Measurements from ENCODE around the gene ARFIP1.

The ARFIP1 gene

DNA sequence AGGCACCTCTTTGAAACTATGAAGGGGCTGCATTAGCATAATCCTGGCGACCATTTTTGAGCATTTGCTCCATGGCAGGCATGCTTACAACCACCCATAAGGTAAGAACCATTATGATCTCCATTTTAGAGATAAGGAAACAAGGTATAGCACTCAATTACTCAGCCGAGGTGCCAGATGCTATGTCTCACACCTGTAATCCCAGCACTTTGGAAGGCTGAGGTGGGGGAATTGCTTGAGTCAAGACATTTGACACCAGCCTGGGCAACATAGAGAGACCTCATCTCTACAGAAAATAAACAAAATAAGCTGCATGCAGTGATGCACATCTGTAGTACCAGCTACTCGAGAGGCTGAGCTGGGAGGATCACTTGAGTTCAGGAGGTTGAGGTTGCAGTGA is 43.8 kb upstream of the ARFIP1 start:
- TF ChIP-seq TAF1 (IDR thresholded peaks at IDR 0.05; ENCODE audit: borderline replicate concordance, insufficient read depth, low read length) = no peak
- TF ChIP-seq SIN3A (IDR thresholded peaks at IDR 0.05; ENCODE audit: borderline replicate concordance, insufficient read depth, low read length) = no peak
- no peak for TF ChIP-seq POLR2AphosphoS5 (IDR thresholded peaks at IDR 0.05; ENCODE audit: low read depth, low read length)
- no peak for TF ChIP-seq FOXP2 (optimal IDR thresholded peaks at IDR 0.05; ENCODE audit: borderline replicate concordance, extremely low read depth, extremely low read length, insufficient read depth)
- TF ChIP-seq, protein P1, sequence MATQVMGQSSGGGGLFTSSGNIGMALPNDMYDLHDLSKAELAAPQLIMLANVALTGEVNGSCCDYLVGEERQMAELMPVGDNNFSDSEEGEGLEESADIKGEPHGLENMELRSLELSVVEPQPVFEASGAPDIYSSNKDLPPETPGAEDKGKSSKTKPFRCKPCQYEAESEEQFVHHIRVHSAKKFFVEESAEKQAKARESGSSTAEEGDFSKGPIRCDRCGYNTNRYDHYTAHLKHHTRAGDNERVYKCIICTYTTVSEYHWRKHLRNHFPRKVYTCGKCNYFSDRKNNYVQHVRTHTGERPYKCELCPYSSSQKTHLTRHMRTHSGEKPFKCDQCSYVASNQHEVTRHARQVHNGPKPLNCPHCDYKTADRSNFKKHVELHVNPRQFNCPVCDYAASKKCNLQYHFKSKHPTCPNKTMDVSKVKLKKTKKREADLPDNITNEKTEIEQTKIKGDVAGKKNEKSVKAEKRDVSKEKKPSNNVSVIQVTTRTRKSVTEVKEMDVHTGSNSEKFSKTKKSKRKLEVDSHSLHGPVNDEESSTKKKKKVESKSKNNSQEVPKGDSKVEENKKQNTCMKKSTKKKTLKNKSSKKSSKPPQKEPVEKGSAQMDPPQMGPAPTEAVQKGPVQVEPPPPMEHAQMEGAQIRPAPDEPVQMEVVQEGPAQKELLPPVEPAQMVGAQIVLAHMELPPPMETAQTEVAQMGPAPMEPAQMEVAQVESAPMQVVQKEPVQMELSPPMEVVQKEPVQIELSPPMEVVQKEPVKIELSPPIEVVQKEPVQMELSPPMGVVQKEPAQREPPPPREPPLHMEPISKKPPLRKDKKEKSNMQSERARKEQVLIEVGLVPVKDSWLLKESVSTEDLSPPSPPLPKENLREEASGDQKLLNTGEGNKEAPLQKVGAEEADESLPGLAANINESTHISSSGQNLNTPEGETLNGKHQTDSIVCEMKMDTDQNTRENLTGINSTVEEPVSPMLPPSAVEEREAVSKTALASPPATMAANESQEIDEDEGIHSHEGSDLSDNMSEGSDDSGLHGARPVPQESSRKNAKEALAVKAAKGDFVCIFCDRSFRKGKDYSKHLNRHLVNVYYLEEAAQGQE (IDR thresholded peaks at IDR 0.05; ENCODE audit: insufficient read depth in 1 of 2, low read depth in 2 of 2, low read length in 2 of 2) = no peak

DNA sequence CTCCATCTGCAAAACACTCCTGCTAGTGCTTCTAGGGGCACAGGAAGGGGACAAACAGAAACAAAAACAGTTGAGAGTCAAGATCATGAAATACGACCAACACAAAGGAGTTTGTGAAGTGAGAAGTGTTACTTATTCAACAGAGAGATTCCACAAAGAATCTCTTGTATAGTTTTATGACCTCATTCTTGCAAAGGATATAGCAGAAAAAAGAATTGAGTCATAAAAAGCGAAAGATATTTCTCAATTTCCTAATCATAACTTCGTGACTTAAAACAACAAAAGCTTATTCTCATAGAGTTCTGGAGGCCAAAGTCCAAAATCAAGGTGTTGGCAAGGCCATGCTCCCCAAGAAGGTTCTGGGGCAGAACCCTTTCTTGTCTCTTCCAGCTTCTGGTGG is 40.9 kb upstream of the ARFIP1 start:
- no peak for TF ChIP-seq TAF1 (IDR thresholded peaks at IDR 0.05; ENCODE audit: borderline replicate concordance, insufficient read depth, low read length)
- no peak for TF ChIP-seq FOXP2 (optimal IDR thresholded peaks at IDR 0.05; ENCODE audit: borderline replicate concordance, extremely low read depth, extremely low read length, insufficient read depth)
- TF ChIP-seq, protein P1 (IDR thresholded peaks at IDR 0.05; ENCODE audit: insufficient read depth in 1 of 2, low read depth in 2 of 2, low read length in 2 of 2) = no peak
- TF ChIP-seq SIN3A (IDR thresholded peaks at IDR 0.05; ENCODE audit: borderline replicate concordance, insufficient read depth, low read length) = no peak
- no peak for TF ChIP-seq POLR2AphosphoS5 (IDR thresholded peaks at IDR 0.05; ENCODE audit: low read depth, low read length)

DNA sequence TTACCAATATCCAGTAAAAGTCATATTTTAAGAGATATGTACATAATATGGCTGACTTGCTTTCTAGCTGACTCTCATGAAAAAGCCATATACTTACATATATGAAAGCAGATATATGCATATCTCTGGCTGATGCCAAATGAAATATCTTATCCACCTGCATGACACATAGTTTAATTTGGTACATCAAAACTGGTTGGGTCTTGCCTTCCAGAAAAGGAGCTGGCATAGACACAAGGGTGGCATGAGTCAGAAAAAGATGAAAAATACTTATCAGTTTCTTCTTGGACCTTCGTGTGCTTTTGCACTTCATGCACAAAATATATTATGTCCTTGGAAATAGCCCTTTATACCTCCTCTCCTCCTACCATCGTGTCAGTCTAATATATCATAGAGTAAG is 32.3 kb upstream of the ARFIP1 start:
- TF ChIP-seq TAF1 (IDR thresholded peaks at IDR 0.05; ENCODE audit: borderline replicate concordance, insufficient read depth, low read length) = no peak
- TF ChIP-seq SIN3A (IDR thresholded peaks at IDR 0.05; ENCODE audit: borderline replicate concordance, insufficient read depth, low read length) = no peak
- TF ChIP-seq POLR2AphosphoS5 (IDR thresholded peaks at IDR 0.05; ENCODE audit: low read depth, low read length) = no peak
- TF ChIP-seq, protein P1 (IDR thresholded peaks at IDR 0.05; ENCODE audit: insufficient read depth in 1 of 2, low read depth in 2 of 2, low read length in 2 of 2) = no peak
- no peak for TF ChIP-seq FOXP2 (optimal IDR thresholded peaks at IDR 0.05; ENCODE audit: borderline replicate concordance, extremely low read depth, extremely low read length, insufficient read depth)

DNA sequence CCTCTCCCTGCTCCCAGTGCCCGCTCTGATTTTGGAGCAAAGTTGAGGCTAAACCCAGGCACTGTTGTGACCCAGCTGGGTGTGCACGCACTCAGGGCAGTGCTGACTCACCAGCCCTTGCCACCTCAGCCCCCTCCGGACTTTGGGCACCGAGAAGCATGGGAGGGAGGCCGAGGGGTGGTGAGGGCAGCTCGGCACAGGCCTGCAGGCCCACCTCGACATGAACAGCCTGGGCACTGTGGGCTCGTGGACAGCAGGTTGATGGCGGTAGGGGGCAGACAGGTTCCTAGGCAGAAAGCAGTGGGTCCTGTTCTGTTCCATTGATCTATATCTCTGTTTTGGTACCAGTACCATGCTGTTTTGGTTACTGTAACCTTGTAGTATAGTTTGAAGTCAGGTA is 31.1 kb upstream of the ARFIP1 start:
- TF ChIP-seq FOXP2 (optimal IDR thresholded peaks at IDR 0.05; ENCODE audit: borderline replicate concordance, extremely low read depth, extremely low read length, insufficient read depth) = no peak
- TF ChIP-seq, protein P1 (IDR thresholded peaks at IDR 0.05; ENCODE audit: insufficient read depth in 1 of 2, low read depth in 2 of 2, low read length in 2 of 2) = no peak
- no peak for TF ChIP-seq POLR2AphosphoS5 (IDR thresholded peaks at IDR 0.05; ENCODE audit: low read depth, low read length)
- no peak for TF ChIP-seq TAF1 (IDR thresholded peaks at IDR 0.05; ENCODE audit: borderline replicate concordance, insufficient read depth, low read length)
- no peak for TF ChIP-seq SIN3A (IDR thresholded peaks at IDR 0.05; ENCODE audit: borderline replicate concordance, insufficient read depth, low read length)

DNA sequence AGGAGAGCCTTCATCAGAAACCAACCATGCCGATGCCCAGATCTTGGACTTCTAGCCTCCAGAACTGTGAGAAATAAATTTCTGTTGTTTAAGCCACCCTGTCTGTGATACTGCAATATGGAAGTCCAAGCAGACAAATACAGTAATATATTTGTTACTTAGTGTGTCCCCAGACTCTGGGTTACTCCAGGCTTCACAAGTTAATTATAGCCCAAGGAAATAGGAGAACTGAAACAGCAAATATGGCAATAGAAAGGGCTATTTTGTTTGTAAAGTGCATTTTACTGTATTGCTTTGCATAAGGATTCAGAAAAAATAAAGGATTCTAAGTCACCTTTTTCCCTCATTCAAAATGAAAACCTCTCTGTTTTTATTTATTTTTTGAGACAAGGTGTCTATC is 16.0 kb upstream of the ARFIP1 start:
- no peak for TF ChIP-seq POLR2AphosphoS5 (IDR thresholded peaks at IDR 0.05; ENCODE audit: low read depth, low read length)
- no peak for TF ChIP-seq TAF1 (IDR thresholded peaks at IDR 0.05; ENCODE audit: borderline replicate concordance, insufficient read depth, low read length)
- TF ChIP-seq, protein P1 (IDR thresholded peaks at IDR 0.05; ENCODE audit: insufficient read depth in 1 of 2, low read depth in 2 of 2, low read length in 2 of 2) = no peak
- no peak for TF ChIP-seq SIN3A (IDR thresholded peaks at IDR 0.05; ENCODE audit: borderline replicate concordance, insufficient read depth, low read length)
- TF ChIP-seq FOXP2 (optimal IDR thresholded peaks at IDR 0.05; ENCODE audit: borderline replicate concordance, extremely low read depth, extremely low read length, insufficient read depth) = no peak

Measured in PFSK-1 (cell line).